Liver (tissue), 9 donors: ENCODE measurements around the gene DDX23. TPM values are rescaled to one million over a fixed set of nuclear protein-coding genes. Genes with fewer than 3 reads are reported as not detected.

Experiments
- DNase-seq: peaks from one replicate; pipeline ENCODE4 v3.0.0-alpha.2; 2017; ENCODE audit warnings: low spot score
- H3K27ac ChIP-seq, 2 donors: one replicate each; pipeline ENCODE4 v1.7.0; 2013; ENCODE audit warnings: inconsistent platforms in 2 of 2, low read length in 2 of 2, control low read depth in 1 of 2, low read depth in 1 of 2, mild to moderate bottlenecking in 1 of 2
- H3K27me3 ChIP-seq, 4 donors: one replicate each; pipeline versions ENCODE4 v1.6.1 to v1.7.0; 2013; ENCODE audit warnings: low read length in 3 of 4, inconsistent platforms in 1 of 4, mild to moderate bottlenecking in 1 of 4, moderate library complexity in 1 of 4; ENCODE audit not compliant: control insufficient read depth in 4 of 4, insufficient read depth in 4 of 4
- H3K36me3 ChIP-seq, 4 donors: one replicate each; pipeline versions ENCODE4 v1.6.1 to v1.7.0; 2013; ENCODE audit warnings: low read length in 3 of 4, mild to moderate bottlenecking in 3 of 4, low read depth in 1 of 4, moderate library complexity in 1 of 4; ENCODE audit not compliant: control insufficient read depth in 4 of 4, insufficient read depth in 3 of 4
- H3K4me1 ChIP-seq, 4 donors: one replicate each; pipeline versions ENCODE4 v1.6.1 to v1.7.0; 2013; ENCODE audit warnings: low read length in 3 of 4, mild to moderate bottlenecking in 3 of 4, moderate library complexity in 1 of 4; ENCODE audit not compliant: control insufficient read depth in 4 of 4, insufficient read depth in 4 of 4
- H3K4me3 ChIP-seq, 3 donors: one replicate each; pipeline versions ENCODE4 v1.6.1 to v1.7.0; 2013; ENCODE audit warnings: low read length in 3 of 3, control low read depth in 1 of 3, low read depth in 1 of 3, mild to moderate bottlenecking in 1 of 3
- H3K9ac ChIP-seq, 2 donors: one replicate each; pipeline ENCODE4 v1.7.0; 2013; ENCODE audit warnings: low read length in 2 of 2, mild to moderate bottlenecking in 2 of 2, moderate library complexity in 2 of 2, control low read depth in 1 of 2, low read depth in 1 of 2
- H3K9me3 ChIP-seq, 4 donors: one replicate each; pipeline versions ENCODE4 v1.6.1 to v1.7.0; 2013; ENCODE audit warnings: low read length in 3 of 4; ENCODE audit not compliant: control insufficient read depth in 4 of 4
- EGR1 ChIP-seq, 2 donors: IDR thresholded peaks; 2 replicates each; pipeline ENCODE4 v1.6.1; 2016 to 2018; ENCODE audit warnings: antibody characterized with exemption in 2 of 2, low read depth in 2 of 2
- FOXA1 ChIP-seq: IDR thresholded peaks from 2 replicates; pipeline ENCODE4 v1.6.1; 2016; ENCODE audit warnings: antibody characterized with exemption
- GABPA ChIP-seq, 2 donors: IDR thresholded peaks in 1 of 2; conservative IDR thresholded peaks in 1 of 2; 2 replicates each; pipeline ENCODE4 v1.6.1; 2016; ENCODE audit warnings: antibody characterized with exemption in 2 of 2, mild to moderate bottlenecking in 1 of 2, moderate library complexity in 1 of 2
- HNF4A ChIP-seq, 2 donors: conservative IDR thresholded peaks; 2 replicates each; pipeline ENCODE4 v1.6.1; 2016; ENCODE audit warnings: antibody characterized with exemption in 2 of 2, mild to moderate bottlenecking in 2 of 2
- NR2F2 ChIP-seq: IDR thresholded peaks from 2 replicates; pipeline ENCODE4 v1.6.1; 2016; ENCODE audit warnings: antibody characterized with exemption
- RAD21 ChIP-seq, 2 donors: IDR thresholded peaks; 2 replicates each; pipeline ENCODE4 v1.6.1; 2016; ENCODE audit warnings: antibody characterized with exemption in 2 of 2, mild to moderate bottlenecking in 2 of 2
- RXRA ChIP-seq, 2 donors: IDR thresholded peaks; 2 replicates each; pipeline ENCODE4 v1.6.1; 2017 to 2018; ENCODE audit warnings: antibody characterized with exemption in 2 of 2, mild to moderate bottlenecking in 1 of 2
- SP1 ChIP-seq: IDR thresholded peaks from 2 replicates; pipeline ENCODE4 v1.6.1; 2018; ENCODE audit warnings: antibody characterized with exemption, mild to moderate bottlenecking
- TAF1 ChIP-seq: conservative IDR thresholded peaks from 2 replicates; pipeline ENCODE4 v1.6.1; 2016; ENCODE audit warnings: antibody characterized with exemption, mild to moderate bottlenecking
- YY1 ChIP-seq: IDR thresholded peaks from 2 replicates; pipeline ENCODE4 v1.6.1; 2016; ENCODE audit warnings: antibody characterized with exemption, mild to moderate bottlenecking
- WGBS: extraction: QIAGEN DNeasy Blood & Tissue Kit; methylation state at CpG from one replicate; pipeline ENCODE4 v1.1.7; 2013; 5-methylcytosine and 5-hydroxymethylcytosine counted together
- polyA plus RNA-seq, 2 donors: library from polyadenylated mRNA; stranded (reverse) in 1 of 2; unstranded in 1 of 2; fragments of 200-250 nt in 1 of 2; fragments of >200 nt in 1 of 2; fragmentation: Nextera tagmentation in 1 of 2; extraction: Ambion mirVana in 1 of 2; gene quantifications; one replicate each; pipeline versions ENCODE4 v1.2.1 to v1.2.3, GENCODE V29; 2013 to 2015
- total RNA-seq, 2 donors: library from RNA; depleted of rRNA; stranded (reverse); fragments of >200 nt; gene quantifications; one replicate each; pipeline ENCODE4 v1.2.3, GENCODE V29; 2014
- TF ChIP-seq, protein P1 (sequence below): IDR thresholded peaks from 2 replicates; pipeline ENCODE4 v1.6.1; 2016; ENCODE audit warnings: antibody characterized with exemption
- TF ChIP-seq, protein P2 (sequence below): IDR thresholded peaks from 2 replicates; pipeline ENCODE4 v1.6.1; 2016; ENCODE audit warnings: antibody characterized with exemption
- TF ChIP-seq, protein P3 (sequence below): IDR thresholded peaks from 2 replicates; pipeline ENCODE4 v1.6.1; 2016; ENCODE audit warnings: antibody characterized with exemption, mild to moderate bottlenecking
- TF ChIP-seq, protein P4 (sequence below): IDR thresholded peaks from 2 replicates; pipeline ENCODE4 v1.6.1; 2016; ENCODE audit warnings: antibody characterized with exemption
- TF ChIP-seq, protein P5 (sequence below): fragments of 150-350 bp; IDR thresholded peaks from 2 replicates; pipeline ENCODE4 v1.5.1; 2017; ENCODE audit warnings: improper control_type of control experiment, low read depth, low read length; ENCODE audit not compliant: missing input control
- donor health status: healthy.
- donor health status: healthy.
- donor health status: healthy.
- donor health status: healthy.
- donor health status: healthy.

The DDX23 gene
- total and polyA plus RNA-seq, 4 donors: 16.9 to 60.6 (median 29.7) TPM

DNA sequence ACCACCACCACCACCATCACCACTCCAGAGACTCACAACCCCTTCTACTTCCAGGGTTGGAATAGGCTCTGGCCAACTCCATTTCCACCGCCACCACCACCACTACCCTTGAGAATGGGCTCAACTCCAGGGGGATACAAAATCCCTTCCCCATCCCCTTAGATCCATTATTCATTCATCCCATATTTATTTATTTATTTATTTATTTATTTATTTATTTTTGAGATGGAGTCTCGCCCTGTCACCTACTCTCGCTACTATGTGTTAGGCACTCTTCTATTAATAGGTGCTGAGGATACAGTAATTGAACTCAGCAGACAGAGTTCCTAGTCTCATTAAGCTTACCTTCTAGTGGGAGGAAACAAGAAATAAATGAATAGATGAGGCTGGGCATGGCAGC, 58.3 kb downstream of the DDX23 start:
- WGBS: 96% methylated on average over 3 of the region's 3 CpGs
- Histone ChIP-seq H3K4me3 (no peak overlapping the region), H3K9ac (no peak overlapping the region), H3K9me3 (no peaks in the 10 kb centered on the region), H3K36me3 (no peaks in the 10 kb centered on the region), H3K4me1 (peaks cover 2 to 18% (median 5%) of the 10 kb centered on the region in 4 donors), H3K27me3 (no peaks in the 10 kb centered on the region), H3K27ac (no peak overlapping the region)
- TF ChIP-seq, protein P1, sequence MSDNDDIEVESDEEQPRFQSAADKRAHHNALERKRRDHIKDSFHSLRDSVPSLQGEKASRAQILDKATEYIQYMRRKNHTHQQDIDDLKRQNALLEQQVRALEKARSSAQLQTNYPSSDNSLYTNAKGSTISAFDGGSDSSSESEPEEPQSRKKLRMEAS: no peak
- TF ChIP-seq HNF4A (conservative IDR thresholded peaks at IDR 0.05) (no peak), GABPA (IDR thresholded peaks at IDR 0.05 in 1 of 2, conservative IDR thresholded peaks at IDR 0.05 in 1 of 2) (no peak), SP1 (no peak), EGR1 (IDR thresholded peaks at IDR 0.05; ENCODE audit: low read depth in 2 of 2) (no peak), RAD21 (IDR thresholded peaks at IDR 0.05) (no peak), RXRA (IDR thresholded peaks at IDR 0.05) (no peak), FOXA1 (no peak)
- TF ChIP-seq, protein P2, sequence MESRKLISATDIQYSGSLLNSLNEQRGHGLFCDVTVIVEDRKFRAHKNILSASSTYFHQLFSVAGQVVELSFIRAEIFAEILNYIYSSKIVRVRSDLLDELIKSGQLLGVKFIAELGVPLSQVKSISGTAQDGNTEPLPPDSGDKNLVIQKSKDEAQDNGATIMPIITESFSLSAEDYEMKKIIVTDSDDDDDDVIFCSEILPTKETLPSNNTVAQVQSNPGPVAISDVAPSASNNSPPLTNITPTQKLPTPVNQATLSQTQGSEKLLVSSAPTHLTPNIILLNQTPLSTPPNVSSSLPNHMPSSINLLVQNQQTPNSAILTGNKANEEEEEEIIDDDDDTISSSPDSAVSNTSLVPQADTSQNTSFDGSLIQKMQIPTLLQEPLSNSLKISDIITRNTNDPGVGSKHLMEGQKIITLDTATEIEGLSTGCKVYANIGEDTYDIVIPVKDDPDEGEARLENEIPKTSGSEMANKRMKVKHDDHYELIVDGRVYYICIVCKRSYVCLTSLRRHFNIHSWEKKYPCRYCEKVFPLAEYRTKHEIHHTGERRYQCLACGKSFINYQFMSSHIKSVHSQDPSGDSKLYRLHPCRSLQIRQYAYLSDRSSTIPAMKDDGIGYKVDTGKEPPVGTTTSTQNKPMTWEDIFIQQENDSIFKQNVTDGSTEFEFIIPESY: no peak
- DNase-seq: no peak

DNA sequence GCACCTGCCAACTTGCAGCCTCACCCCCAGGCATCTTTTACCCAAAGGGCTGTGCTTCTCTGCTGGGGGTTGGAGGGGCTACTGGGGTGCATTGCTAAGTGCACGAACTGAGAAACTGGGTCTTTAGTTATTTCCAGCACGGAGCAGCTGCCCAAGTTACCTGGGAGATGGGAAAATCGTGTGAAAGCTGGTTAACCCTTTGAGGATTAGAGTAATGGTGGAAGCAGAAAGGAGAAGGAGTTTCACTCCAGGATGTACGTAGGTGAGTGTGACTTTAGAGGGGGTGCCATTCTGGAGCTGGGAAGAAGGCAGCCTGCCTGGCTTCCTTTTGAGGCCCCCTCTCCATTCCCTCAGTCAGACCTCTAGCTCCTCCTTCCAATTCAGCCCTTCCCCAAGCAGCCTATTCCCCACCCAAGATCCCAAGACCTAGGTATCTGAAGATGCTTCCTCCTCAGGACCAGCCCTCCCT, 62.1 kb downstream of the DDX23 start:
- H3K4me3 ChIP-seq: peak overlapping the region in 2 of 3 donors; percentile 42 to 97
- peak overlapping the region in 1 of 2 donors; percentile 87 for H3K27ac ChIP-seq
- 8% methylated on average over 4 of the region's 4 CpGs for WGBS

More for the DNA sequence above, 62.1 kb downstream of the DDX23 start:
- Histone ChIP-seq H3K9ac (no peak overlapping the region), H3K9me3 (no peaks in the 10 kb centered on the region), H3K36me3 (no peaks in the 10 kb centered on the region), H3K4me1 (peaks cover 1 to 22% (median 15%) of the 10 kb centered on the region in 4 donors), H3K27me3 (no peaks in the 10 kb centered on the region)
- TF ChIP-seq, protein P3, sequence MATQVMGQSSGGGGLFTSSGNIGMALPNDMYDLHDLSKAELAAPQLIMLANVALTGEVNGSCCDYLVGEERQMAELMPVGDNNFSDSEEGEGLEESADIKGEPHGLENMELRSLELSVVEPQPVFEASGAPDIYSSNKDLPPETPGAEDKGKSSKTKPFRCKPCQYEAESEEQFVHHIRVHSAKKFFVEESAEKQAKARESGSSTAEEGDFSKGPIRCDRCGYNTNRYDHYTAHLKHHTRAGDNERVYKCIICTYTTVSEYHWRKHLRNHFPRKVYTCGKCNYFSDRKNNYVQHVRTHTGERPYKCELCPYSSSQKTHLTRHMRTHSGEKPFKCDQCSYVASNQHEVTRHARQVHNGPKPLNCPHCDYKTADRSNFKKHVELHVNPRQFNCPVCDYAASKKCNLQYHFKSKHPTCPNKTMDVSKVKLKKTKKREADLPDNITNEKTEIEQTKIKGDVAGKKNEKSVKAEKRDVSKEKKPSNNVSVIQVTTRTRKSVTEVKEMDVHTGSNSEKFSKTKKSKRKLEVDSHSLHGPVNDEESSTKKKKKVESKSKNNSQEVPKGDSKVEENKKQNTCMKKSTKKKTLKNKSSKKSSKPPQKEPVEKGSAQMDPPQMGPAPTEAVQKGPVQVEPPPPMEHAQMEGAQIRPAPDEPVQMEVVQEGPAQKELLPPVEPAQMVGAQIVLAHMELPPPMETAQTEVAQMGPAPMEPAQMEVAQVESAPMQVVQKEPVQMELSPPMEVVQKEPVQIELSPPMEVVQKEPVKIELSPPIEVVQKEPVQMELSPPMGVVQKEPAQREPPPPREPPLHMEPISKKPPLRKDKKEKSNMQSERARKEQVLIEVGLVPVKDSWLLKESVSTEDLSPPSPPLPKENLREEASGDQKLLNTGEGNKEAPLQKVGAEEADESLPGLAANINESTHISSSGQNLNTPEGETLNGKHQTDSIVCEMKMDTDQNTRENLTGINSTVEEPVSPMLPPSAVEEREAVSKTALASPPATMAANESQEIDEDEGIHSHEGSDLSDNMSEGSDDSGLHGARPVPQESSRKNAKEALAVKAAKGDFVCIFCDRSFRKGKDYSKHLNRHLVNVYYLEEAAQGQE: no peak
- no peak for TF ChIP-seq FOXA1
- no peak for TF ChIP-seq RAD21 (IDR thresholded peaks at IDR 0.05)
- no peak for TF ChIP-seq NR2F2
- TF ChIP-seq YY1: no peak
- TF ChIP-seq, protein P2: no peak
- TF ChIP-seq, protein P4, sequence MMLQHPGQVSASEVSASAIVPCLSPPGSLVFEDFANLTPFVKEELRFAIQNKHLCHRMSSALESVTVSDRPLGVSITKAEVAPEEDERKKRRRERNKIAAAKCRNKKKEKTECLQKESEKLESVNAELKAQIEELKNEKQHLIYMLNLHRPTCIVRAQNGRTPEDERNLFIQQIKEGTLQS: no peak
- no peak for TF ChIP-seq GABPA (IDR thresholded peaks at IDR 0.05 in 1 of 2, conservative IDR thresholded peaks at IDR 0.05 in 1 of 2)
- no peak for TF ChIP-seq TAF1
- no peak for TF ChIP-seq EGR1 (IDR thresholded peaks at IDR 0.05; ENCODE audit: low read depth in 2 of 2)
- no peak for TF ChIP-seq SP1
- TF ChIP-seq, protein P5, sequence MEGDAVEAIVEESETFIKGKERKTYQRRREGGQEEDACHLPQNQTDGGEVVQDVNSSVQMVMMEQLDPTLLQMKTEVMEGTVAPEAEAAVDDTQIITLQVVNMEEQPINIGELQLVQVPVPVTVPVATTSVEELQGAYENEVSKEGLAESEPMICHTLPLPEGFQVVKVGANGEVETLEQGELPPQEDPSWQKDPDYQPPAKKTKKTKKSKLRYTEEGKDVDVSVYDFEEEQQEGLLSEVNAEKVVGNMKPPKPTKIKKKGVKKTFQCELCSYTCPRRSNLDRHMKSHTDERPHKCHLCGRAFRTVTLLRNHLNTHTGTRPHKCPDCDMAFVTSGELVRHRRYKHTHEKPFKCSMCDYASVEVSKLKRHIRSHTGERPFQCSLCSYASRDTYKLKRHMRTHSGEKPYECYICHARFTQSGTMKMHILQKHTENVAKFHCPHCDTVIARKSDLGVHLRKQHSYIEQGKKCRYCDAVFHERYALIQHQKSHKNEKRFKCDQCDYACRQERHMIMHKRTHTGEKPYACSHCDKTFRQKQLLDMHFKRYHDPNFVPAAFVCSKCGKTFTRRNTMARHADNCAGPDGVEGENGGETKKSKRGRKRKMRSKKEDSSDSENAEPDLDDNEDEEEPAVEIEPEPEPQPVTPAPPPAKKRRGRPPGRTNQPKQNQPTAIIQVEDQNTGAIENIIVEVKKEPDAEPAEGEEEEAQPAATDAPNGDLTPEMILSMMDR: no peak
- DNase-seq: no peak
